ENCODE measurements around the gene BCORL1.

DNA sequence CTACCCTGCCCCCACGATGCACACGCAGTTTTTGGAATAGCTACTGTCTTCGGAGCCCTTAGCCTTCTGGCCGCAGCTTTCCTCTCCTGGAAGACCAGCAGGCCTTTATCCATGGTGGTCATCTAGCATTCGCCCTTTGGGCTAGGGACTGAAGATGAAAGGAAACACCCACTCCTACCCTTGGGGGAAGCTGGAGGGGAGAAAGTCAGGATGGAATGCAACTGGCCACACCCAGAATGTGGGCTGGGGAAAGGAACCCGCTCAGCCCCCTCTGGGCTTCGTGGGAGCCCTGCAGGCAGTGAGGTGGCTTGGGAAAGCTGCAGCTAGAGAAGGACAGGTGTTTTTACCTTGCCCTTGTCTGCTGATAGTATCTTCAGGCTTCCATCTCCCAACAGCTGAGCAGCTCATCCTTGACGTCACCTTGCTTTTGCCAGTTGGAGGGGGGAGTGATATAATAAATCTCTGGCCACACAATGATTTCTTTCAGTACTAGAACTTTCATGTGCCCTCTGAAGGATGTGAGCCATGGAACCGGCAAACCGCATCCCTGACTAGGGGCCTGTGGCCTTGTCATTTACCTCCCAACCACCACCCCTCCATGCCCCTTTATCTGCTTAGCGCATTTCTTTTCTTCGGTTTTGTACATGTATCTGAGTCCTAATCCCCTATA lies 68.9 kb downstream of the BCORL1 start:
- TF ChIP-seq, protein P1, sequence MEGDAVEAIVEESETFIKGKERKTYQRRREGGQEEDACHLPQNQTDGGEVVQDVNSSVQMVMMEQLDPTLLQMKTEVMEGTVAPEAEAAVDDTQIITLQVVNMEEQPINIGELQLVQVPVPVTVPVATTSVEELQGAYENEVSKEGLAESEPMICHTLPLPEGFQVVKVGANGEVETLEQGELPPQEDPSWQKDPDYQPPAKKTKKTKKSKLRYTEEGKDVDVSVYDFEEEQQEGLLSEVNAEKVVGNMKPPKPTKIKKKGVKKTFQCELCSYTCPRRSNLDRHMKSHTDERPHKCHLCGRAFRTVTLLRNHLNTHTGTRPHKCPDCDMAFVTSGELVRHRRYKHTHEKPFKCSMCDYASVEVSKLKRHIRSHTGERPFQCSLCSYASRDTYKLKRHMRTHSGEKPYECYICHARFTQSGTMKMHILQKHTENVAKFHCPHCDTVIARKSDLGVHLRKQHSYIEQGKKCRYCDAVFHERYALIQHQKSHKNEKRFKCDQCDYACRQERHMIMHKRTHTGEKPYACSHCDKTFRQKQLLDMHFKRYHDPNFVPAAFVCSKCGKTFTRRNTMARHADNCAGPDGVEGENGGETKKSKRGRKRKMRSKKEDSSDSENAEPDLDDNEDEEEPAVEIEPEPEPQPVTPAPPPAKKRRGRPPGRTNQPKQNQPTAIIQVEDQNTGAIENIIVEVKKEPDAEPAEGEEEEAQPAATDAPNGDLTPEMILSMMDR (IDR thresholded peaks at IDR 0.05) = no peak
- TF ChIP-seq EZH2 (IDR thresholded peaks at IDR 0.05; ENCODE audit: borderline replicate concordance, insufficient read depth, low read depth, low read length, poor library complexity, severe bottlenecking) = no peak

All from B cell (primary cell).